SK-N-MC (cell line): Measurements from ENCODE around the gene GABRR2.

ENCODE experiments used
- EZH2 ChIP-seq: fragments of 200-600 bp; sonication (generic); IDR thresholded peaks from one replicate; pipeline ENCODE4 v1.6.1; 2017; ENCODE audit warnings: antibody characterized with exemption
- FOXP2 ChIP-seq: optimal IDR thresholded peaks from 2 replicates; pipeline ENCODE3; 2011; ENCODE audit warnings: mild to moderate bottlenecking, moderate library complexity; ENCODE audit not compliant: insufficient read depth; ENCODE audit errors: extremely low read length, control extremely low read depth
- POLR2AphosphoS5 ChIP-seq: IDR thresholded peaks from 2 replicates; pipeline ENCODE4 v1.6.1; 2012; ENCODE audit warnings: mild to moderate bottlenecking, low read depth, low read length, borderline replicate concordance

- TF ChIP-seq EZH2: no peak
- no peak for TF ChIP-seq POLR2AphosphoS5
- TF ChIP-seq FOXP2: no peak
Measured at GRCh38 chr6:89237158-89237557, 77.9 kb downstream of the GABRR2 start.
